Astrocyte (in vitro differentiated cells and primary cell): ENCODE data around the gene MGST3.
"Not testable (repeated sequence)": the region's sequence is repeated elsewhere in the genome, so short reads cannot be mapped to it uniquely, and the experiment has no call there.

Experiments used
- CTCF ChIP-seq: IDR thresholded peaks from 2 replicates; pipeline ENCODE4 v1.5.1; 2011; ENCODE audit warnings: low read depth, mild to moderate bottlenecking, inconsistent platforms, low read length, moderate library complexity; ENCODE audit not compliant: insufficient read depth
- EZH2 ChIP-seq: IDR thresholded peaks from 2 replicates; pipeline ENCODE4 v1.6.1; 2012; ENCODE audit warnings: mild to moderate bottlenecking, low read length, inconsistent platforms; ENCODE audit not compliant: insufficient read depth

GRCh38 chr1:165606676-165607075 is 24.4 kb upstream of the MGST3 start:
- not testable (repeated sequence) for TF ChIP-seq CTCF, EZH2
